Spleen (tissue), 3 donors: Measurements from ENCODE around the gene HOXB6.

Source experiments
- POLR2A ChIP-seq, 3 donors: fragments of 450-650 bp; IDR thresholded peaks; one replicate each; pipeline ENCODE4 v1.5.1; 2017; ENCODE audit warnings: antibody characterized with exemption in 3 of 3, mild to moderate bottlenecking in 1 of 3
- POLR2AphosphoS5 ChIP-seq, 3 donors: sonication (generic); formaldehyde crosslinking; IDR thresholded peaks; one replicate each; pipeline ENCODE4 v1.5.1; 2017; ENCODE audit warnings: antibody characterized with exemption in 3 of 3

GRCh38 chr17:48618256-48618896 is 13.6 kb upstream of the HOXB6 start:
- TF ChIP-seq POLR2A (IDR thresholded peaks at IDR 0.05) (no peak), POLR2AphosphoS5 (IDR thresholded peaks at IDR 0.05) (peak; percentile 47 to 64 (median 63))
